Calu3 (cell line): ENCODE results near the gene TIGAR. TPM values are rescaled to one million over a fixed set of nuclear protein-coding genes. Genes with fewer than 3 reads are reported as not detected.

Experiments
- BruUV-seq: library from RNA; stranded (reverse); fragments of 400-500 nt; replicated peaks from 2 replicates; lab custom pipeline; 2021; lab: Mats Ljungman, UMichigan
- CTCF ChIA-PET: fragments of 300-600 bp; sonication (Branson Sonifier 250); formaldehyde crosslinking; loops from one replicate; lab custom pipeline; 2022; ENCODE audit warnings: antibody characterized with exemption; lab: Charles Lee
- DNase-seq: peaks from one replicate; pipeline ENCODE4 v3.0.0; 2022
- H3K27ac Mint-ChIP-seq: one replicate; pipeline ENCODE4 v1.8.0; 2022; ENCODE audit warnings: mixed read lengths; ENCODE audit not compliant: unreplicated experiment
- H3K27me3 Mint-ChIP-seq: one replicate; pipeline ENCODE4 v1.8.0; 2022; ENCODE audit warnings: mixed read lengths; ENCODE audit not compliant: unreplicated experiment
- H3K36me3 Mint-ChIP-seq: one replicate; pipeline ENCODE4 v1.8.0; 2022; ENCODE audit warnings: mild to moderate bottlenecking, moderate library complexity, mixed read lengths; ENCODE audit not compliant: insufficient read depth, unreplicated experiment
- H3K4me1 Mint-ChIP-seq: one replicate; pipeline ENCODE4 v1.8.0; 2022; ENCODE audit warnings: mild to moderate bottlenecking, low read depth, mixed read lengths; ENCODE audit not compliant: unreplicated experiment
- H3K4me3 Mint-ChIP-seq: one replicate; pipeline ENCODE4 v1.8.0; 2022; ENCODE audit warnings: mild to moderate bottlenecking, low read depth, moderate library complexity, mixed read lengths; ENCODE audit not compliant: unreplicated experiment
- H3K9me3 Mint-ChIP-seq: one replicate; pipeline ENCODE4 v1.8.0; 2022; ENCODE audit warnings: low read depth, mixed read lengths; ENCODE audit not compliant: unreplicated experiment
- CTCF ChIP-seq: fragments of 200-600 bp; IDR thresholded peaks from one replicate; pipeline ENCODE4 v1.8.0; 2022; ENCODE audit warnings: antibody characterized with exemption; ENCODE audit not compliant: unreplicated experiment
- intact Hi-C: fragments of 100-400 bp; cut with micrococcal nuclease; formaldehyde crosslinking; loops from one replicate; pipeline ENCODE4 v1.10.0; 2022; ENCODE audit not compliant: unreplicated experiment
- total RNA-seq: library from RNA; stranded (reverse); gene quantifications from 2 replicates; pipeline ENCODE4 v1.2.3, GENCODE V29; 2022

Gene TIGAR
- total RNA-seq, 1 experiment from 2014 or later: 15.9 TPM

- intact Hi-C loops: no loop called here
- H3K27ac Mint-ChIP-seq: no peak overlapping the region
- no peak overlapping the region for H3K4me3 Mint-ChIP-seq
- no peak for TF ChIP-seq CTCF
- CTCF ChIA-PET: no interaction called here
- peaks cover 48% of the 10 kb centered on the region for H3K27me3 Mint-ChIP-seq
- BruUV-seq: no TSS peak
- no peaks in the 10 kb centered on the region for H3K36me3 Mint-ChIP-seq
- no peaks in the 10 kb centered on the region for H3K9me3 Mint-ChIP-seq
- DNase-seq: no peak
- no peaks in the 10 kb centered on the region for H3K4me1 Mint-ChIP-seq
These were observed 72.2 kb downstream of the TIGAR start for GRCh38 chr12:4393211-4393610.

- peaks cover 47% of the 10 kb centered on the region for H3K27me3 Mint-ChIP-seq
- intact Hi-C loops: no loop called here
- H3K36me3 Mint-ChIP-seq: no peaks in the 10 kb centered on the region
These were observed 74.8 kb downstream of the TIGAR start for GRCh38 chr12:4395818-4396217.

GRCh38 chr12:4401117-4401516, 80.1 kb downstream of the TIGAR start:
- peaks cover 6% of the 10 kb centered on the region for H3K36me3 Mint-ChIP-seq
- no TSS peak for BruUV-seq
- no peaks in the 10 kb centered on the region for H3K4me1 Mint-ChIP-seq
- no peak overlapping the region for H3K4me3 Mint-ChIP-seq
- CTCF ChIA-PET: no interaction called here
- no peak overlapping the region for H3K27ac Mint-ChIP-seq
- TF ChIP-seq CTCF: no peak
- peaks cover 57% of the 10 kb centered on the region for H3K27me3 Mint-ChIP-seq
- intact Hi-C loops: no loop called here
- no peaks in the 10 kb centered on the region for H3K9me3 Mint-ChIP-seq
- no peak for DNase-seq

More at GRCh38 chr12:4395818-4396217, 74.8 kb downstream of the TIGAR start:
- no peaks in the 10 kb centered on the region for H3K9me3 Mint-ChIP-seq
- CTCF ChIA-PET: no interaction called here
- no peak overlapping the region for H3K4me3 Mint-ChIP-seq
- no TSS peak for BruUV-seq
- TF ChIP-seq CTCF: no peak
- H3K4me1 Mint-ChIP-seq: no peaks in the 10 kb centered on the region
- no peak for DNase-seq
- H3K27ac Mint-ChIP-seq: no peak overlapping the region

GRCh38 chr12:4402996-4403395, 82.0 kb downstream of the TIGAR start:
- BruUV-seq: no TSS peak
- Mint-ChIP-seq H3K4me1 (no peaks in the 10 kb centered on the region), H3K9me3 (no peaks in the 10 kb centered on the region), H3K4me3 (no peak overlapping the region), H3K27ac (no peak overlapping the region), H3K36me3 (peaks cover 6% of the 10 kb centered on the region), H3K27me3 (peaks cover 44% of the 10 kb centered on the region)
- TF ChIP-seq CTCF: no peak
- DNase-seq: no peak
- CTCF ChIA-PET: no interaction called here
- intact Hi-C loops: no loop called here

Other genes with a start within 250 kb of the TIGAR start
- 0.07 and 0.17 TPM in 2 replicates for gene CCND2, start 47.5 kb upstream of the TIGAR start, total RNA-seq
- not detected in 2 replicates for gene FGF23, start 58.5 kb downstream of the TIGAR start, total RNA-seq
- not detected in 2 replicates for gene FGF6, start 124.6 kb downstream of the TIGAR start, total RNA-seq
- gene RAD51AP1, start 217.7 kb downstream of the TIGAR start, total RNA-seq: 38.0 and 42.8 TPM in 2 replicates
- 24.6 and 25.9 TPM in 2 replicates for gene DYRK4, start 241.0 kb downstream of the TIGAR start, total RNA-seq